ENCODE results near the gene VCX2.

- no peak for TF ChIP-seq TCF7 (IDR thresholded peaks at IDR 0.05; ENCODE audit: borderline replicate concordance)
- TF ChIP-seq CTCF (IDR thresholded peaks at IDR 0.05 in 2 of 3, conservative IDR thresholded peaks at IDR 0.05 in 1 of 3; ENCODE audit: insufficient read depth in 2 of 3, low read depth in 1 of 3, low read length in 3 of 3): no peak
- TF ChIP-seq ZNF311 (CRISPR knock-in tag; IDR thresholded peaks at IDR 0.05): no peak
These were observed 45.0 kb downstream of the VCX2 start for GRCh38 chrX:8126092-8126491.

All from K562 (cell line).